ENCODE results near the gene SLC43A3.

SLC43A3 gene

DNA sequence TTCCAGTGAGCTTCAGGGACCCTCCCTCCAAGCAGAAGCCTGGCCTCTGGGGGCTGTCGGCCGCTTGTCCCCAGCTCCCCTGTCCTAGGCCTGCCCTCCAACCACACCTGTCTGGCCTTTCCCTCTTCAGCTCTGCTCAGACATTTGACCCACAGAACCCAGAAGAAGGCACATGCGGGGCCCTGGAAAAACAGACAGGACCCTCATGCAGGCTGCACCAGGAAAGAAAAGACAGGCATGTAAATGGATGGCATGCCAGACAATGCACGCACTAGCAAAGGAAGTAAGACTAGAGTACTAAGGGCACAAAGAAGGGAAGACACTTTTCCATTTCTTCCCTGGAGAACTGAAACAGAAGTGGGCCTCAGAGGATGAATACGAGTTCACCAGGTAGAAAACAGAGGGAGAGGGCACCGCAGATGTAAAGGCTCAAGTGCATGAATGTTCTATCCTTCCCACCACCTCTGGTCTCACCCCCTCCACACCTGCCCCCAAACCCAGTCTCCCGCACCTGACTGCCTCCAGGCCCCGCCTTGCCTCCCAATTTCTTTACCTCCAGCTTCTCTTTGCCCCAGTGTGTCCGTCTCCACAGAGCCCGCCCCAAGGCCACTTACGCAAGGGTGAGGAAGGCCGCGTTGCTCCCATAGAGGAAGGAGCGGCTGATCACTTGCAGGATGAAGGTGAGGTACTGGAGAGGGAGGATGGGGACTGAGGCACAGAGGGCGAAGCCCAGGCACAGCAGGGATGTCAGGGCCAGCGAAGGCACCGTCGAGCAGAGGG lies 17.4 kb downstream of the SLC43A3 start:
- no peak for DNase-seq (ENCODE audit: low spot score)
- TF ChIP-seq, protein P1, sequence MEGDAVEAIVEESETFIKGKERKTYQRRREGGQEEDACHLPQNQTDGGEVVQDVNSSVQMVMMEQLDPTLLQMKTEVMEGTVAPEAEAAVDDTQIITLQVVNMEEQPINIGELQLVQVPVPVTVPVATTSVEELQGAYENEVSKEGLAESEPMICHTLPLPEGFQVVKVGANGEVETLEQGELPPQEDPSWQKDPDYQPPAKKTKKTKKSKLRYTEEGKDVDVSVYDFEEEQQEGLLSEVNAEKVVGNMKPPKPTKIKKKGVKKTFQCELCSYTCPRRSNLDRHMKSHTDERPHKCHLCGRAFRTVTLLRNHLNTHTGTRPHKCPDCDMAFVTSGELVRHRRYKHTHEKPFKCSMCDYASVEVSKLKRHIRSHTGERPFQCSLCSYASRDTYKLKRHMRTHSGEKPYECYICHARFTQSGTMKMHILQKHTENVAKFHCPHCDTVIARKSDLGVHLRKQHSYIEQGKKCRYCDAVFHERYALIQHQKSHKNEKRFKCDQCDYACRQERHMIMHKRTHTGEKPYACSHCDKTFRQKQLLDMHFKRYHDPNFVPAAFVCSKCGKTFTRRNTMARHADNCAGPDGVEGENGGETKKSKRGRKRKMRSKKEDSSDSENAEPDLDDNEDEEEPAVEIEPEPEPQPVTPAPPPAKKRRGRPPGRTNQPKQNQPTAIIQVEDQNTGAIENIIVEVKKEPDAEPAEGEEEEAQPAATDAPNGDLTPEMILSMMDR (IDR thresholded peaks at IDR 0.05; ENCODE audit: extremely low read depth, insufficient read depth, missing control alignments): no peak
- in situ Hi-C loops (cut with MboI; ENCODE audit: low pct_unique_long_range_greater_than_20kb, low sequenced_read_pairs, unreplicated experiment): no loop called here

- no peak for DNase-seq (ENCODE audit: low spot score)
- TF ChIP-seq, protein P1 (IDR thresholded peaks at IDR 0.05; ENCODE audit: extremely low read depth, insufficient read depth, missing control alignments): no peak
- in situ Hi-C loops (cut with MboI; ENCODE audit: low pct_unique_long_range_greater_than_20kb, low sequenced_read_pairs, unreplicated experiment): no loop called here
Measured at GRCh38 chr11:57408771-57409170, 18.1 kb downstream of the SLC43A3 start.

- in situ Hi-C loops (cut with MboI; ENCODE audit: low pct_unique_long_range_greater_than_20kb, low sequenced_read_pairs, unreplicated experiment): no loop called here
- DNase-seq (ENCODE audit: low spot score): no peak
- TF ChIP-seq, protein P1 (IDR thresholded peaks at IDR 0.05; ENCODE audit: extremely low read depth, insufficient read depth, missing control alignments): no peak
Measured at GRCh38 chr11:57407941-57408475, 18.9 kb downstream of the SLC43A3 start.

DNA sequence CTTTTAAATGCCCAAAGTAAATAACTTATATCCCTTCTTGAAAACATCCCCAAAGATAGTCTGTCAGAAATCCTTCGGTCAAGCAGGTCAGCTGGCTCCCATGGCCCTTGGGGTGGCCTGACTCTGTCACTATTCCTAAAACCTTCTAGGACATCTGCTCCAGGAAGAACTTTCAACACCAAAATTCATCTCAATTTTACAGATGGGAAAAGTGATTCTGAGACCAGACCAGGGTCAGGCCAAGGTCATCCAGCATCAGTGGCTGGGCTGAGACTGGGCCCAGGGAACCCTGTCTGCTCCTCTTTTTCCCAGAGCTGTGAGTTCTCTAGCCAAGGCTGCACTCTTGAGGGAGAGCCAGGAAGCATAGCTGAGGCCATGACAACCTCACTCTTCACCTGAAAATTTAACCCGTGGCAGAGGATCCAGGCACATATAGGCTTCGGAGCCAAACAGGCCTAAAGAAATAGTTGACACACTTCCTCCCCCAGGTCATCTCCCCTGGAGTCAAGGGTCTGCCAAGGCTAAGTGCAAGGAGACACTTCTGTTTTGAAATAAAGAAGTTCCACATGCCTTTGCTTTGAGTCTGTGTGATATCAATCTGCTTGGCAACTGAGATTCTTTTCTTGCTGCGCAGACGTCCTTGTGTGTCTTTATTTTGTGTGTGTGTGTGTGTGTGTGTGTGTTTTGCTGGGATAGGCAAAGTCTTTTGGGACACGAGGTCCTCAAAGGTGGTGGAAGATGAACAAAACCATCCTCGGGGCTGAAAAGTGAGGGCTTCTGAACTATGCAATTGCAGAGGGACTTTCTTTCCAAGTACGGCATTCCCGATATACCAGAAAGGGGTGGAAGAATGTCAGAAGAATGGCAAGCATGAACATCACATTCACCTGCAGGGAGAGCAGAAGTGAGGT lies 19.7 kb downstream of the SLC43A3 start:
- no peak for DNase-seq (ENCODE audit: low spot score)
- TF ChIP-seq, protein P1 (IDR thresholded peaks at IDR 0.05; ENCODE audit: extremely low read depth, insufficient read depth, missing control alignments): no peak
- in situ Hi-C loops (cut with MboI; ENCODE audit: low pct_unique_long_range_greater_than_20kb, low sequenced_read_pairs, unreplicated experiment): no loop called here

- DNase-seq (ENCODE audit: low spot score): peak; percentile 52
- in situ Hi-C loops (cut with MboI; ENCODE audit: low pct_unique_long_range_greater_than_20kb, low sequenced_read_pairs, unreplicated experiment): no loop called here
- TF ChIP-seq, protein P1 (IDR thresholded peaks at IDR 0.05; ENCODE audit: extremely low read depth, insufficient read depth, missing control alignments): no peak
Measured at GRCh38 chr11:57406337-57406904, 20.5 kb downstream of the SLC43A3 start.

- TF ChIP-seq, protein P1 (IDR thresholded peaks at IDR 0.05; ENCODE audit: extremely low read depth, insufficient read depth, missing control alignments): no peak
Measured at GRCh38 chr11:57405271-57405860, 21.6 kb downstream of the SLC43A3 start.

More at GRCh38 chr11:57405271-57405860, 21.6 kb downstream of the SLC43A3 start:
- in situ Hi-C loops (cut with MboI; ENCODE audit: low pct_unique_long_range_greater_than_20kb, low sequenced_read_pairs, unreplicated experiment): no loop called here
- DNase-seq (ENCODE audit: low spot score): no peak

Data from GM13977 (cell line).